HepG2 (cell line): ENCODE data around the gene U2AF2. TPM values are rescaled to one million over a fixed set of nuclear protein-coding genes. Genes with fewer than 3 reads are reported as not detected.

ENCODE experiments used
- BRCA1 ChIP-seq: sonication (generic); formaldehyde crosslinking; IDR thresholded peaks from 2 replicates; pipeline ENCODE4 v1.4.0; 2020; ENCODE audit warnings: missing genetic modification reagents
- CENPT ChIP-seq: sonication (generic); formaldehyde crosslinking; IDR thresholded peaks from 2 replicates; pipeline ENCODE4 v1.8.0; 2022; ENCODE audit warnings: low read depth, mild to moderate bottlenecking, moderate library complexity, missing genetic modification reagents
- FOXK2 ChIP-seq: fragments of 450-650 bp; IDR thresholded peaks from 2 replicates; pipeline ENCODE4 v1.6.1; 2016
- GLI4 ChIP-seq: sonication (generic); formaldehyde crosslinking; IDR thresholded peaks from 2 replicates; pipeline ENCODE4 v1.5.1; 2020; ENCODE audit warnings: missing genetic modification reagents, mild to moderate bottlenecking, moderate library complexity, borderline replicate concordance
- KDM4B ChIP-seq: sonication (generic); formaldehyde crosslinking; IDR thresholded peaks from 2 replicates; pipeline ENCODE4 v1.4.0; 2020; ENCODE audit warnings: missing genetic modification reagents
- KLF15 ChIP-seq: sonication (generic); formaldehyde crosslinking; IDR thresholded peaks from 2 replicates; pipeline ENCODE4 v1.8.1; 2023; ENCODE audit warnings: borderline replicate concordance, mild to moderate bottlenecking, inconsistent platforms, missing genetic modification reagents, mixed read lengths
- MTA3 ChIP-seq: sonication (generic); formaldehyde crosslinking; IDR thresholded peaks from 2 replicates; pipeline ENCODE4 v1.4.0; 2020; ENCODE audit warnings: missing genetic modification reagents
- NBN ChIP-seq: fragments of 450-650 bp; conservative IDR thresholded peaks from 2 replicates; pipeline ENCODE4 v1.6.1; 2017
- RAD21 ChIP-seq: fragments of 450-650 bp; formaldehyde crosslinking; IDR thresholded peaks from 2 replicates; pipeline ENCODE4 v1.5.0; 2020; ENCODE audit warnings: mild to moderate bottlenecking
- SKIL ChIP-seq: sonication (generic); formaldehyde crosslinking; IDR thresholded peaks from 2 replicates; pipeline ENCODE4 v1.8.0; 2022; ENCODE audit warnings: missing genetic modification reagents, mild to moderate bottlenecking, moderate library complexity, borderline replicate concordance
- SMAD3 ChIP-seq: sonication (generic); formaldehyde crosslinking; IDR thresholded peaks from 2 replicates; pipeline ENCODE4 v1.4.0; 2020; ENCODE audit warnings: missing genetic modification reagents
- STAG1 ChIP-seq: sonication (generic); formaldehyde crosslinking; IDR thresholded peaks from 2 replicates; pipeline ENCODE4 v1.4.0; 2020; ENCODE audit warnings: missing genetic modification reagents
- ZBTB2 ChIP-seq: sonication (generic); formaldehyde crosslinking; IDR thresholded peaks from 2 replicates; pipeline ENCODE4 v1.8.0; 2022; ENCODE audit warnings: low read depth, missing genetic modification reagents
- ZFYVE20 ChIP-seq: sonication (generic); formaldehyde crosslinking; IDR thresholded peaks from 2 replicates; pipeline ENCODE4 v1.8.0; 2023; ENCODE audit warnings: low read depth, mild to moderate bottlenecking, moderate library complexity, missing genetic modification reagents, borderline replicate concordance
- ZNF275 ChIP-seq: sonication (generic); formaldehyde crosslinking; IDR thresholded peaks from 2 replicates; pipeline ENCODE4 v1.8.0; 2022; ENCODE audit warnings: missing genetic modification reagents, mild to moderate bottlenecking, inconsistent platforms, borderline replicate concordance
- ZNF276 ChIP-seq: sonication (generic); formaldehyde crosslinking; IDR thresholded peaks from 2 replicates; pipeline ENCODE4 v1.4.0; 2020; ENCODE audit warnings: mild to moderate bottlenecking, low read depth, missing genetic modification reagents
- ZNF468 ChIP-seq: sonication (generic); formaldehyde crosslinking; IDR thresholded peaks from 2 replicates; pipeline ENCODE4 v1.8.0; 2022; ENCODE audit warnings: mild to moderate bottlenecking, moderate library complexity, missing genetic modification reagents
- ZNF546 ChIP-seq: sonication (generic); formaldehyde crosslinking; conservative IDR thresholded peaks from 2 replicates; pipeline ENCODE4 v1.8.1; 2023; ENCODE audit warnings: mild to moderate bottlenecking, missing genetic modification reagents
- ZNF691 ChIP-seq: sonication (generic); formaldehyde crosslinking; IDR thresholded peaks from 2 replicates; pipeline ENCODE4 v1.4.0; 2020; ENCODE audit warnings: missing genetic modification reagents, low read depth, mild to moderate bottlenecking, borderline replicate concordance
- ZNF768 ChIP-seq: sonication (generic); formaldehyde crosslinking; IDR thresholded peaks from 2 replicates; pipeline ENCODE4 v1.4.0; 2020; ENCODE audit warnings: missing genetic modification reagents
- ZSCAN25 ChIP-seq: sonication (generic); formaldehyde crosslinking; IDR thresholded peaks from 2 replicates; pipeline ENCODE4 v1.8.0; 2022; ENCODE audit warnings: mild to moderate bottlenecking, missing genetic modification reagents
- polyA plus RNA-seq, 8 experiments: library from polyadenylated mRNA; depleted of rRNA in 3 of 8; stranded (reverse) in 7 of 8; unstranded in 1 of 8; fragments of >200 nt; fragmentation: Illumina TruSeq in 4 of 8; extraction: Trizol in 4 of 8; gene quantifications; 2 replicates each; pipeline versions ENCODE4 v1.2.1 to v1.2.3, GENCODE V29; 2011 to 2016; ENCODE audit warnings: low read depth in 4 of 8, missing spikeins in 1 of 8, mixed read lengths in 1 of 8; ENCODE audit not compliant: insufficient read depth in 1 of 8
- total RNA-seq, 5 experiments: library from RNA; depleted of rRNA; stranded (reverse); fragments of >200 nt; fragmentation: Illumina TruSeq; extraction: Trizol; gene quantifications; 2 replicates each; pipeline ENCODE4 v1.2.3, GENCODE V29; 2016; ENCODE audit warnings: low read depth in 1 of 5

The U2AF2 gene
- total and polyA plus RNA-seq, 2 of the 13 experiments (the other 11 are each of a cell fraction or from before 2014, with no cell fraction given), result 84.3 to 124 TPM

DNA sequence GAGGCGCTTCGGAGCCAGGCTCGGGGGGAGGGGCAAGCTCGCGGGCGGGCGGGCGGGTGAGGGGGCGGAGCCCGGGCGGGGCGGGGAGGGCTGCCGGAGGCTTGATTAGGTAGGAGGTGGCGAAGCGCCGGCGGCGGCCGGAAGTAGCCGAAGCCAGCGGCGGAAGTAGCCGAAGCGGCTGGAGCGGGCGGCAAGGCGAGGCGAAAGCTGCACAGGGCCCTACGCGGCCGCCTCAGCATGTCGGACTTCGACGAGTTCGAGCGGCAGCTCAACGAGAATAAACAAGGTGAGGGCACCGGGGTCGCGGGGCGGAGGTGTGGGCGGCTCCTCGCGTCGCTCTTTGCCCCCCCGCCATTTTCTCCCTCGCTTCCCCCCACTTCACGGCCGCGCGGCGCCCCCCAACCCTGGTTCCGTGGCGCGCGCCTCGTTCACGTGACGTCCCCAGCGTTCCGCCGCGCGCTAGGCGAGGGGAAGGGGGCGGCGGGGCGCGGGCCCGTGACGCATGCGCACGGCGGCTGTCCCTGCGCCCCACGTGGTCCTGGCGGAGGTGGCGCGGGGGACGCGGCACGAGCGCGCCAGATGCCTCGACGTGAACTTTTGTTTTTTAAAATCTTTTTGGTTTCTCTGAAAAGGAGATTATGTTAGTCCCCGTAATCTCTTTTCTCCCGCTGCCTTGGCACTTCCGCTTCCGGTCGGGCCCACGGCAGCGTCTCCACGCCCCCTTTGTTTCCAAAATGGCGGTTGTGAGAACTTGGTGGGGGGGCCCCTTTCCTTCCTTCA lies at the start of gene U2AF2 (continued):
- no peak for TF ChIP-seq NBN
- peak; percentile 37; the same call in 1 of the 2 replicates for TF ChIP-seq RAD21
- no peak for TF ChIP-seq FOXK2
- TF ChIP-seq ZSCAN25, result 0 out of 2 replicates have a peak, but pooled peaks have one; percentile 33
- TF ChIP-seq ZNF275 (CRISPR knock-in tag), result no peak
- 0 out of 2 replicates have a peak, but pooled peaks have one; percentile 23 for TF ChIP-seq BRCA1
- peak; percentile 76; the same call in 1 of the 2 replicates for TF ChIP-seq ZNF546 (CRISPR knock-in tag)
- TF ChIP-seq ZNF768 (CRISPR knock-in tag), result peak; percentile 40; the same call in 1 of the 2 replicates
- TF ChIP-seq SKIL (CRISPR knock-in tag), result 0 out of 2 replicates have a peak, but pooled peaks have one; percentile 32
- TF ChIP-seq ZNF276 (CRISPR knock-in tag), result 0 out of 2 replicates have a peak, but pooled peaks have one; percentile 53
- TF ChIP-seq ZFYVE20 (CRISPR knock-in tag), result no peak
- no peak for TF ChIP-seq MTA3 (CRISPR knock-in tag)
- TF ChIP-seq STAG1 (CRISPR knock-in tag), result no peak
- TF ChIP-seq ZBTB2 (CRISPR knock-in tag), result no peak
- 0 out of 2 replicates have a peak, but pooled peaks have one; percentile 47 for TF ChIP-seq CENPT (CRISPR knock-in tag)
- no peak for TF ChIP-seq KLF15 (CRISPR knock-in tag)
- TF ChIP-seq SMAD3, result no peak
- TF ChIP-seq KDM4B (CRISPR knock-in tag), result no peak
- peak; percentile 79; the same call in 1 of the 2 replicates for TF ChIP-seq ZNF468 (CRISPR knock-in tag)
- peak; percentile 52; the same call in 1 of the 2 replicates for TF ChIP-seq GLI4 (CRISPR knock-in tag)
- TF ChIP-seq ZNF691 (CRISPR knock-in tag), result 0 out of 2 replicates have a peak, but pooled peaks have one; percentile 45
